Lung (tissue), 12 donors: ENCODE data around the gene SLC28A3. TPM values are rescaled to one million over a fixed set of nuclear protein-coding genes. Genes with fewer than 3 reads are reported as not detected.

ENCODE experiments used
- ATAC-seq: fragments of 200-7000 bp; cut with Tn5 transposase; one replicate; pipeline ENCODE4 v1.9.1; 2020; ENCODE audit warnings: moderate number of reproducible peaks; ENCODE audit not compliant: insufficient read depth, low FRiP score
- DNase-seq, 3 donors: peaks; one replicate each; pipeline ENCODE4 v3.0.0-alpha.2; 2013 to 2017
- H3K27ac ChIP-seq, 2 donors: one replicate each; pipeline ENCODE4 v1.5.1; 2013; ENCODE audit warnings: mild to moderate bottlenecking in 2 of 2, moderate library complexity in 2 of 2, control low read depth in 1 of 2, inconsistent platforms in 1 of 2, low read depth in 1 of 2, low read length in 1 of 2
- H3K27me3 ChIP-seq, 3 donors: one replicate each; pipeline ENCODE4 v1.5.1; 2013; ENCODE audit warnings: low read length in 2 of 3; ENCODE audit not compliant: control insufficient read depth in 3 of 3, insufficient read depth in 3 of 3
- H3K36me3 ChIP-seq, 4 donors: one replicate each; pipeline ENCODE4 v1.5.1; 2013; ENCODE audit warnings: low read length in 4 of 4, mild to moderate bottlenecking in 1 of 4, moderate library complexity in 1 of 4; ENCODE audit not compliant: control insufficient read depth in 4 of 4, insufficient read depth in 4 of 4
- H3K4me1 ChIP-seq, 5 donors: one replicate each; pipeline ENCODE4 v1.5.1; 2013; ENCODE audit warnings: low read length in 5 of 5, mild to moderate bottlenecking in 2 of 5, moderate library complexity in 1 of 5; ENCODE audit not compliant: control insufficient read depth in 5 of 5, insufficient read depth in 5 of 5
- H3K4me3 ChIP-seq: one replicate; pipeline ENCODE4 v1.5.1; 2013; ENCODE audit warnings: mild to moderate bottlenecking, control low read depth, moderate library complexity
- H3K9ac ChIP-seq, 2 donors: one replicate each; pipeline ENCODE4 v1.5.1; 2013; ENCODE audit warnings: low read length in 2 of 2, control low read depth in 1 of 2; ENCODE audit not compliant: insufficient read depth in 1 of 2
- H3K9me3 ChIP-seq, 4 donors: one replicate each; pipeline ENCODE4 v1.5.1; 2013; ENCODE audit warnings: low read length in 3 of 4, mild to moderate bottlenecking in 1 of 4, moderate library complexity in 1 of 4; ENCODE audit not compliant: control insufficient read depth in 4 of 4, insufficient read depth in 3 of 4
- CTCF ChIP-seq: IDR thresholded peaks from 2 replicates; pipeline ENCODE4 v1.5.1; 2012; ENCODE audit warnings: mild to moderate bottlenecking; ENCODE audit errors: control extremely low read depth, extremely low read depth
- WGBS, 2 donors: extraction: QIAGEN DNeasy Blood & Tissue Kit; methylation state at CpG; one replicate each; pipeline ENCODE4 v1.1.7; 2013; 5-methylcytosine and 5-hydroxymethylcytosine counted together
- polyA plus RNA-seq, 2 donors: library from polyadenylated mRNA; stranded (reverse); fragments of 200-250 nt; gene quantifications; one replicate each; pipeline ENCODE4 v1.2.1, GENCODE V29; 2013
- total RNA-seq, 2 donors: library from RNA; depleted of rRNA in 1 of 2; stranded (reverse); fragments of >200 nt in 1 of 2; gene quantifications; one replicate each; pipeline ENCODE4 v1.2.1, GENCODE V29; 2014 to 2021
- donor health status: control.
- donor health status: control.
- donor health status: Bipolar disorder and iron deficiency.
- donor health status: healthy.
- donor health status: DM: yes; HTN: yes; CAD: no.

SLC28A3 gene
- total and polyA plus RNA-seq, 4 donors = 0.59 to 4.0 (median 0.88) TPM

GRCh38 chr9:84301851-84302250 is 38.7 kb downstream of the SLC28A3 start:
- no peak overlapping the region for H3K9ac ChIP-seq
- whole genome bisulfite sequencing, 2 donors = 35 to 38% methylated on average over 3 of the region's 3 CpGs
- ATAC-seq = no peak
- no peak for DNase-seq
- H3K36me3 ChIP-seq = no peaks in the 10 kb centered on the region
- H3K27ac ChIP-seq = no peak overlapping the region
- TF ChIP-seq CTCF = no peak
- H3K4me3 ChIP-seq = no peak overlapping the region
- no peaks in the 10 kb centered on the region for H3K9me3 ChIP-seq
- H3K27me3 ChIP-seq = no peaks in the 10 kb centered on the region
- H3K4me1 ChIP-seq = peaks cover 0 to 2% (median 0%) of the 10 kb centered on the region in 5 donors

- ATAC-seq = no peak
- WGBS, 2 donors = 75 to 79% methylated on average over 5 of the region's 5 CpGs
Measured at GRCh38 chr9:84300271-84300670, 40.3 kb downstream of the SLC28A3 start.

GRCh38 chr9:84297162-84297821 is 43.3 kb downstream of the SLC28A3 start:
- H3K36me3 ChIP-seq = no peaks in the 10 kb centered on the region
- TF ChIP-seq CTCF = no peak
- 85 to 90% methylated on average over 4 of the region's 4 CpGs for WGBS, 2 donors
- no peak overlapping the region for H3K27ac ChIP-seq
- H3K4me3 ChIP-seq = no peak overlapping the region
- DNase-seq = no peak
- no peaks in the 10 kb centered on the region for H3K27me3 ChIP-seq
- ATAC-seq = no peak
- H3K9me3 ChIP-seq = no peaks in the 10 kb centered on the region
- no peak overlapping the region for H3K9ac ChIP-seq
- H3K4me1 ChIP-seq = peaks cover 0 to 3% (median 0%) of the 10 kb centered on the region in 5 donors

More at GRCh38 chr9:84300271-84300670, 40.3 kb downstream of the SLC28A3 start:
- Histone ChIP-seq H3K4me3 (no peak overlapping the region), H3K9ac (no peak overlapping the region), H3K27me3 (no peaks in the 10 kb centered on the region), H3K27ac (no peak overlapping the region), H3K36me3 (no peaks in the 10 kb centered on the region), H3K4me1 (peaks cover 0 to 2% (median 0%) of the 10 kb centered on the region in 5 donors), H3K9me3 (no peaks in the 10 kb centered on the region)
- DNase-seq = no peak
- no peak for TF ChIP-seq CTCF
